Stomach (tissue), 8 donors: Measurements from ENCODE around the gene LOC101059915.

Experiments
- DNase-seq, 2 donors: peaks; one replicate each; pipeline versions ENCODE4 v3.0.0 to v3.0.0-alpha.2; 2013 to 2019
- H3K27ac ChIP-seq, 5 donors: fragments of 200-600 bp in 4 of 5; sonication (generic) in 4 of 5; one replicate each; pipeline ENCODE4 v1.5.1; 2013 to 2019; ENCODE audit warnings: mild to moderate bottlenecking in 1 of 5, moderate library complexity in 1 of 5
- H3K27me3 ChIP-seq, 3 donors: fragments of 200-600 bp; sonication (generic); one replicate each; pipeline ENCODE4 v1.5.1; 2017 to 2019; ENCODE audit warnings: mixed run types in 1 of 3
- H3K36me3 ChIP-seq, 4 donors: fragments of 200-600 bp; sonication (generic); 1 replicate in 3 of 4; 2 replicates in 1 of 4; pipeline ENCODE4 v1.5.1; 2016 to 2019
- H3K4me1 ChIP-seq, 4 donors: fragments of 200-600 bp; sonication (generic); one replicate each; pipeline ENCODE4 v1.5.1; 2016 to 2019
- H3K4me3 ChIP-seq, 4 donors: fragments of 200-600 bp; sonication (generic) in 3 of 4; one replicate each; pipeline ENCODE4 v1.5.1; 2016 to 2019; ENCODE audit warnings: mild to moderate bottlenecking in 1 of 4
- H3K9me3 ChIP-seq, 4 donors: fragments of 200-600 bp; sonication (generic); one replicate each; pipeline ENCODE4 v1.5.1; 2016 to 2019
- CTCF ChIP-seq, 7 experiments: fragments of 450-650 bp in 4 of 7; fragments of 200-600 bp in 3 of 7; sonication (generic) in 3 of 7; IDR thresholded peaks; one replicate each; pipeline ENCODE4 v1.5.1; 2016 to 2019; ENCODE audit warnings: antibody characterized with exemption in 7 of 7, control low read depth in 2 of 7, mild to moderate bottlenecking in 1 of 7
- EP300 ChIP-seq: sonication (generic); formaldehyde crosslinking; IDR thresholded peaks from one replicate; pipeline ENCODE4 v1.6.1; 2017; ENCODE audit warnings: antibody characterized with exemption
- POLR2A ChIP-seq, 4 donors: fragments of 450-650 bp; IDR thresholded peaks; one replicate each; pipeline ENCODE4 v1.6.1; 2016; ENCODE audit warnings: antibody characterized with exemption in 4 of 4, control low read depth in 2 of 4, mild to moderate bottlenecking in 1 of 4, moderate library complexity in 1 of 4
- POLR2AphosphoS5 ChIP-seq, 3 donors: sonication (generic); formaldehyde crosslinking; IDR thresholded peaks; one replicate each; pipeline ENCODE4 v1.6.1; 2016; ENCODE audit warnings: antibody characterized with exemption in 3 of 3
- WGBS, 5 donors: extraction: QIAGEN DNeasy Blood & Tissue Kit in 3 of 5; methylation state at CpG; one replicate each; pipeline versions ENCODE4 v1.1.5 to v1.1.7; 2013 to 2018; 5-methylcytosine and 5-hydroxymethylcytosine counted together
- intact Hi-C: fragments of 100-400 bp; cut with DNase I; formaldehyde crosslinking; loops from one replicate; pipeline ENCODE4 v1.15.1; 2023; ENCODE audit warnings: low total_unique reads
- donor health status: healthy with polysubstance abuse.
- donor health status: Bipolar disorder and iron deficiency.
- donor health status: healthy.

The LOC101059915 gene

GRCh38 chrX:71627588-71628404 lies 39.5 kb upstream of the LOC101059915 start:
- WGBS, 5 donors, result 77 to 84% (median 83%) methylated on average over 12 to 14 of the region's 14 CpGs
- no peak overlapping the region for H3K4me3 ChIP-seq

GRCh38 chrX:71629467-71629866 lies 37.9 kb upstream of the LOC101059915 start:
- DNase-seq, result no peak
- Histone ChIP-seq H3K27ac (no peak overlapping the region), H3K36me3 (no peaks in the 10 kb centered on the region), H3K27me3 (no peaks in the 10 kb centered on the region), H3K9me3 (no peaks in the 10 kb centered on the region), H3K4me3 (no peak overlapping the region), H3K4me1 (no peaks in the 10 kb centered on the region)
- WGBS, 5 donors, result 68 to 89% (median 75%) methylated on average over 2 of the region's 2 CpGs
- TF ChIP-seq POLR2AphosphoS5 (IDR thresholded peaks at IDR 0.05) (no peak), EP300 (no peak), CTCF (IDR thresholded peaks at IDR 0.05) (no peak), POLR2A (IDR thresholded peaks at IDR 0.05) (no peak)
- intact Hi-C loops, result no loop called here

More at GRCh38 chrX:71627588-71628404, 39.5 kb upstream of the LOC101059915 start:
- H3K9me3 ChIP-seq, result no peaks in the 10 kb centered on the region
- no peaks in the 10 kb centered on the region for H3K36me3 ChIP-seq
- no peak for TF ChIP-seq POLR2A (IDR thresholded peaks at IDR 0.05)
- no peak for TF ChIP-seq CTCF (IDR thresholded peaks at IDR 0.05)
- TF ChIP-seq EP300, result no peak
- no peak for TF ChIP-seq POLR2AphosphoS5 (IDR thresholded peaks at IDR 0.05)
- H3K27ac ChIP-seq, result no peak overlapping the region
- H3K4me1 ChIP-seq, result peaks cover 5 to 10% (median 10%) of the 10 kb centered on the region in 4 donors
- no peak for DNase-seq
- H3K27me3 ChIP-seq, result no peaks in the 10 kb centered on the region
- intact Hi-C loops, result no loop called here

GRCh38 chrX:71632923-71633657 lies 34.3 kb upstream of the LOC101059915 start:
- no peak for TF ChIP-seq POLR2A (IDR thresholded peaks at IDR 0.05)
- no peak for TF ChIP-seq EP300
- TF ChIP-seq POLR2AphosphoS5 (IDR thresholded peaks at IDR 0.05), result no peak
- H3K4me3 ChIP-seq, result no peak overlapping the region
- peaks cover 0 to 15% (median 0%) of the 10 kb centered on the region in 4 donors for H3K4me1 ChIP-seq
- WGBS, 5 donors, result 77 to 90% (median 83%) methylated on average over 10 of the region's 10 CpGs
- intact Hi-C loops, result no loop called here
- no peak overlapping the region for H3K27ac ChIP-seq
- H3K9me3 ChIP-seq, result no peaks in the 10 kb centered on the region
- no peaks in the 10 kb centered on the region for H3K36me3 ChIP-seq
- no peak for DNase-seq
- H3K27me3 ChIP-seq, result no peaks in the 10 kb centered on the region

GRCh38 chrX:71634366-71634765 lies 33.0 kb upstream of the LOC101059915 start:
- Histone ChIP-seq H3K9me3 (no peaks in the 10 kb centered on the region), H3K27ac (no peak overlapping the region), H3K4me3 (no peak overlapping the region), H3K27me3 (no peaks in the 10 kb centered on the region), H3K4me1 (peaks cover 0 to 18% (median 0%) of the 10 kb centered on the region in 4 donors), H3K36me3 (no peaks in the 10 kb centered on the region)
- no peak for TF ChIP-seq CTCF (IDR thresholded peaks at IDR 0.05)
- TF ChIP-seq POLR2A (IDR thresholded peaks at IDR 0.05), result no peak
- no peak for TF ChIP-seq POLR2AphosphoS5 (IDR thresholded peaks at IDR 0.05)
- no peak for TF ChIP-seq EP300
- 75 to 92% (median 86%) methylated on average over 5 to 6 of the region's 6 CpGs for WGBS, 5 donors
- intact Hi-C loops, result no loop called here
- no peak for DNase-seq
